HG03108 (cell line): ENCODE measurements around the gene TTC6.

Source experiments
- ATAC-seq: cut with Tn5 transposase; IDR thresholded peaks from one replicate; pipeline ENCODE4 v1.9.1; 2021; ENCODE audit warnings: moderate library complexity; ENCODE audit not compliant: unreplicated experiment

Gene TTC6

GRCh38 chr14:37584211-37585100 lies 11.0 kb upstream of the TTC6 start:
- ATAC-seq: no peak

- ATAC-seq: no peak
These were observed 10.3 kb upstream of the TTC6 start for GRCh38 chr14:37585101-37585511.

- no peak for ATAC-seq
These were observed 9.2 kb upstream of the TTC6 start for GRCh38 chr14:37585971-37586796.

- ATAC-seq: no peak
These were observed 8.7 kb upstream of the TTC6 start for GRCh38 chr14:37586797-37587130.

GRCh38 chr14:37587131-37587803 lies 8.2 kb upstream of the TTC6 start:
- no peak for ATAC-seq

- ATAC-seq: no peak
These were observed 7.4 kb upstream of the TTC6 start for GRCh38 chr14:37587881-37588666.

GRCh38 chr14:37588667-37588955 lies 6.8 kb upstream of the TTC6 start:
- ATAC-seq: no peak

- ATAC-seq: no peak
These were observed 6.3 kb upstream of the TTC6 start for GRCh38 chr14:37588956-37589714.

GRCh38 chr14:37589715-37590427 lies 5.6 kb upstream of the TTC6 start:
- ATAC-seq: no peak

GRCh38 chr14:37590428-37591139 lies 4.8 kb upstream of the TTC6 start:
- no peak for ATAC-seq

GRCh38 chr14:37591311-37591940 lies 4.0 kb upstream of the TTC6 start:
- no peak for ATAC-seq

- ATAC-seq: no peak
These were observed 3.4 kb upstream of the TTC6 start for GRCh38 chr14:37591941-37592481.

GRCh38 chr14:37592482-37593408 lies 2.7 kb upstream of the TTC6 start:
- no peak for ATAC-seq

- no peak for ATAC-seq
These were observed 1.8 kb upstream of the TTC6 start for GRCh38 chr14:37593511-37594237.

- no peak for ATAC-seq
These were observed 1.0 kb upstream of the TTC6 start for GRCh38 chr14:37594238-37594970.
